GM18519 (cell line): ENCODE data around the gene CSKMT.
"Not testable (repeated sequence)": the region's sequence is repeated elsewhere in the genome, so short reads cannot be mapped to it uniquely, and the experiment has no call there.

Experiments
- ATAC-seq: cut with Tn5 transposase; IDR thresholded peaks from one replicate; pipeline ENCODE4 v1.9.1; 2021; ENCODE audit warnings: mild to moderate bottlenecking, moderate library complexity; ENCODE audit not compliant: unreplicated experiment, low FRiP score

Gene CSKMT

DNA sequence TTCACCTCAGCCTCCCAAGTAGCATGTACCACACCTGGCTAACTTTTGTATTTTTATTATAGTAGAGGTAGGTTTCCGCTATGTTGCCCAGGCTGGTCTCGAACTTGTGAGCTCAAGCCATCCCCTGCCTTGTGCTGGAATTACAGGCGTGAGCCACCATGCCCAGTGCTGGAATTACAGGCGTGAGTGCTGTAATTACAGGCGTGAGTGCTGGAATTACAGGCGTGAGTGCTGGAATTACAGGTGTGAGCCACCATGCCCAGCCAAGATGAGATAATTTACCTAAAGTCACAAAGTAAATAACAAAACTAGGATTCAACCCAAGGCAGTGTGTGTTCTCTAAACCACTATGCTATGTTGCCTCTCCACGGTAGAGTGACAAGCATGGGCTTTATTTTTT, 17.4 kb downstream of the CSKMT start:
- no peak for ATAC-seq

DNA sequence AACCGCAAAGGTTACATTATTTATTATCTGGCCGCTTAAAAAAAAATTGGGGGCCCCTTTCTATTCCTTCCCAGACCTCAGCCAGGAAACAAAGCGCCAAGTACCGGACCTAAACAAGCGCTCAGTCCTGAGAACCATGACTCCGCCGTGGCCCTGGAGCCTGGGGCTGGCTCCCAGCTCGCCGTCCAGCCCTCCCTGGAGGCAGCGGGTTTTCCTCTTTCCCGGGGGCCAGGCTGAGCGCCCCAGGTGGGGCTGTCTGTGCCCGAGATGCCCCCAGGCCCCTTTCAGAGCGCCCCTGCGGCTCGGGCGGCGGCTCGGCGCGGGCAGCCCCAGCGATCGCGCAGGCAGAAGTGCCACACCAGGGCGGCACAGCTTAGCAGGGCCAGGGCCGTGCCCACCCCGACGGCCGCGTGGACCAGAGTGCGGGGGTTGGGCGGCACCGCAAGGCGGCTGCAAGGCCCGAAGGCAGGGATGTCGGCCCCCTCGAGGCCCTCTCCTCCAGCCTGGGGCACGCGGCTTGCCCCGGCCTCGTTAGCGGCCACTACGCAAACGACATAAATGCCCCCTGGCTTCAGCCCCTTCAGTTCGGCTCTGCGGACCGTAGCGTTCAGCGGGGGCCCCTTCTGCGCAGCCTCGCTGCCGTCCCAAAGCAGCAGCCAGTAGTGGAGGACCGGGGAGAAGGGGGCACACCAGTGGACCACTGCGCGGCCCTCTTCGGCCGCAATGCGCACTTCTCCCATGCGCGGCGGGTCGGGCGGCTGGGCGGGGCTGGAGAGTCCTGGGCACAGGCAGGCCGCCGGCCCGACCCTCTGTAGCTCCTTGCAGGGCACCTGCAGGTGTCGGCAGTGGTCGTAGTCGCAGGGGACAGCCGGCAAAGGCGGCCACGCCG, 22.6 kb downstream of the CSKMT start:
- no peak for ATAC-seq

DNA sequence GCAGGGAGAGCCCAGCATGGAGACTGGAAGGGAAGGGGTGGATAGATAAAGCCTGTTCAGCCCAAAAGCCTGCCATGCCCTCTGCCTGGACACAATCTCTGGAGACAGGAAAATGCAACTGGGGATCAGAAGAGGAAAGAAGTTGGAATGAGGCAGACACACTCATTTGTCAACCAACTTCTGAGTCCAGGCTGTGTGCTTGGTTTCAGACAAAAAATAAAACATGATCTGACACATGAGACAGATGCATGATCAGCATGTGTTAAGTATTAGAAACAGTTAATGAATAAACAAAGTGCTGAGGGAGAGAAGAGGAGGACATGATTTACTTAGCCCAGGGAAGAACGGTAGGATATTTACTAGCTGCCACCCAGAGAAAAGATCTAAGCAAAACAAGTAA, 23.4 kb downstream of the CSKMT start:
- no peak for ATAC-seq

DNA sequence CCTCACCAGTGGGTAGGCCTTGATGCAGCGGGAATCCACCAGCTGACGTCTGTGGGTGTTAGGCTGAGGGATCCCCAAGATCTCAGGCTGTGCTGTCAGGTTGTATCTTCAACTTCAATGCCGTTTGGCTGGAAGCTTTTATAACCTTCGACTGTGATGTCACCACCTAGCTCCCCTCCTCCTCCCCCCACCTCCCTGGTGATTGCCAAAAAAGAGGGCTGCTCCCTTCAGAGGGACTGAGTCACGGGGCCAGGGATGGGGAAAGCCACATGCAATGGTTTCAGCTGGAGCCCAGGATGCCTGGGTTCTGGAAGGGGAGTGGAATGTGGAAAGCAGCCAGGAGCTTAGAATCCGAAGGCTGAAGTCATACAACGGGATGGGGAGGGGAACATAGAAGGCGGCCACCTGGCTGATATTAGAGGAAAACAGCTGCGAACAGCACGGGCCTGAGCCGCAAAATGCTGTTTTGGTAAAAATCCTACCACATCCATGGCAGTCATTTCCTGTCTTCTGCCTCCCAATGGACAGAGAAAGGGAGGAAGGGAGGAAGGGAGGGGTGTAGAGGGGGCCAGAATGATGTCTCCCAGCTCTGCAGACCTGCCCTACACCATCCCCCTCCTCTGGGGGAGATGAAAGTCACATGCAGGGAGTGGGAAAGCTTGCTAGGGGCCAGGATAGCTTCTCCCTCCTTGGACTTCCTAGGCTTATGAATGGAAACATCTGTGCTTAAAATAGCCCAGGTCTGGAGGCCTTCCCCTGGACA, 24.5 kb downstream of the CSKMT start, which contains the start of gene LRRN4CL:
LRRN4CL (minus strand) TSS at position 110 of the 763 bp plus-strand sequence. CDS start 1,022 bp downstream, outside the sequence.
- no peak for ATAC-seq

DNA sequence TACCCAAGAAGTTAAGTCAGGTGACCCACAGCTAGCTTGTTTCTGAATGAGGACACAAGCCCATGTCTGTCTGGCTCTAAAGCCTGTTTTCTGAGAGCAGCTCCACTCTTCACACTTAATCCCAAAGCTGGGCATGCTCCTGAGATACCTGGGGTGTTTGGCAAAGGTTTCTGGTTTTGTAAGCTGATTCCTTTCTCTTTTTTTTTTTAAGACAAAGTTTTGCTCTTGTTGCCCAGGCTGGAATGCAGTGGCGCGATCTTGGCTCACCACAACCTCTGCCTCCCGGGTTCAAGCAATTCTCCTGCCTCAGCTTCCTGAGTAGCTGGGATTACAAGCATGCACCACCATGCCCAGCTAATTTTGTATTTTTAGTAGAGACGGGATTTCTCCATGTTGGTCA, 28.5 kb downstream of the CSKMT start:
- not testable (repeated sequence) for ATAC-seq

DNA sequence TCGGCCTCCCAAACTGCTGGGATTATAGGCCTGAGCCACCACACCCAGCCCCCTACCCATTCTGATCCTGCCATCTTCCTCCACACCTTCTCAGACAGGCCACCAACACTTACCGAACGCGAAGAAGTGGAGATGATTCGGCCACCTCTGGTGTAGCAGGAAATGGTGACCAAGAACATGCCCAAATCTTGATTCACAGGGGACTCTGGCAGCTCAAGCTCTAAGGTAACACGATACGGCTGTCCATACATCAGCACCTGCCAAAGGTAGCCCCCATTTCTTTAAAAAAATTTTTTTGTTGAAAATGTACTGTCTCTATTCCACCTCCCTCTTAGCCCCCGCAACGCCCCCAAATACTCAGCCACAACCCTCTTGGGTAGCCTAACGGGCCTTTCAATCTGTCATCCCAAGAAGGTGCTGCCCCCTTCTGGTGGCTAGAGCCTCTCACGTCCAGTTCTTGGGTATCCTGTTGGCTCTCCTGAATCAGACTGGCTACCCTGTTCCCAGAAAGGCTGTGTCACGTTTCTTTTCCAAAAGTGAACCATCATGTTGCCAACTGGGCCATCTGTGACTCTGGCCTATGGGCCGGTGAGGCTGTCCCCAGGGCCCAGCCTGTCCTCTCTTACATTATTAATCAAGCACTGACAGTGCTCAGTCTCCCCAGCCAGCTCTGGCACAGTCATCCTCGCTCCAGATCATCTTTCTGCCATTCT, 29.5 kb downstream of the CSKMT start:
- ATAC-seq, result no peak

DNA sequence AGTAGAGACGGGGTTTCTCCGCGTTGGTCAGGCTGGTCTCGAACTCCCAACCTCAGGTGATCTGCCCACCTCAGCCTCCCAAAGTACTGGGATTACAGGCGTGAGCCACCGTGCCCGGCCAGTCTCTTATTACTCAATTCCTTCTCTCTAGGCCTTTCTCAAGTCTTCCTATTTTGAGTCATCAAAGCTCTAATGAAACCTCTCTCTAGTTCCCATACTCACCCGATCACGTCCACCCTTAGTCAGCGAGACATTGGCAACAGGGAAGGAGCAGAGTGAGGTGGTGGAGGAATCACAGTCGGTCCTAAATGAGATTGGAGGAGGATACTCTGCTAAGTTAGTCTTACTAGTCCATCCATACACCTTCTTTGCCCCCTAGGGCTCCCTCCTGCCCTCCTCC, 37.1 kb downstream of the CSKMT start:
- ATAC-seq, result no peak

DNA sequence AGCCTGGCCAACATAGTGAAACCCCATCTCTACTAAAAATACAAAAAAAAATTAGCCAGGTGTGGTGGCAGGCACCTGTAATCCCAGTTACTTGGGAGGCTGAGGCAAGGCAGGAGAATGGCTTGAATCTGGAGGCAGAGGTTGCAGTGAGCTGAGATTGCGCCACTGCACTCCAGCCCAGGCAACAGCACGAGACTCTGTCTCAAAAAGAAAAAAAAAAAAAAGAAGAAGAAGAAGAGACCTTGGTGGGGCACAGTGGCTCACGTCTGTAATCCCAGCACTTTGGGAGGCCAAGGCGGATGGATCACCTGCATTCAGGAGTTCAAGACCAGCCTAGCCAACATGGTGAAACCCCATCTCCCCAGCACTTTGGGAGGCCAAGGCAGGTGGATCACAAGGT, 38.8 kb downstream of the CSKMT start:
- ATAC-seq, result not testable (repeated sequence)

DNA sequence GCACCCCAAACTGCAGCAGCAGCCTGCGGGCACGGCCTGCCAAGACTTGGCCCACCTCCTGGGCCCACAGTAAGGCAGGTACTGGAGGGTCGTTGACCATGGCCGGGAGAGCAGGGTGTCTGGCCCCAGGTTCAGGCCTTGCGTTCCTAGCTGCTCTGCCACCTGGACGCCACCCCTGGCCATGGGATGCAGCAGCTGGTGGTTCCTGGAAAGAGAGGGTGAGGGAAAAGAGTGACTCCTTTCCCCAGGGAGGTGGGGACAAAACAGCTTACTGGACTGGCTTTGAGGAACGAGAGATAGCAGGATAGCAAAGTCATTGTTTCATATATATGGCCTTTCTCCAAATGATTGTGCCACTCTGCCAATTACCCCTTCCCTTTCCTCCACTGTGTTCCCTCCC, 40.3 kb downstream of the CSKMT start:
- no peak for ATAC-seq

DNA sequence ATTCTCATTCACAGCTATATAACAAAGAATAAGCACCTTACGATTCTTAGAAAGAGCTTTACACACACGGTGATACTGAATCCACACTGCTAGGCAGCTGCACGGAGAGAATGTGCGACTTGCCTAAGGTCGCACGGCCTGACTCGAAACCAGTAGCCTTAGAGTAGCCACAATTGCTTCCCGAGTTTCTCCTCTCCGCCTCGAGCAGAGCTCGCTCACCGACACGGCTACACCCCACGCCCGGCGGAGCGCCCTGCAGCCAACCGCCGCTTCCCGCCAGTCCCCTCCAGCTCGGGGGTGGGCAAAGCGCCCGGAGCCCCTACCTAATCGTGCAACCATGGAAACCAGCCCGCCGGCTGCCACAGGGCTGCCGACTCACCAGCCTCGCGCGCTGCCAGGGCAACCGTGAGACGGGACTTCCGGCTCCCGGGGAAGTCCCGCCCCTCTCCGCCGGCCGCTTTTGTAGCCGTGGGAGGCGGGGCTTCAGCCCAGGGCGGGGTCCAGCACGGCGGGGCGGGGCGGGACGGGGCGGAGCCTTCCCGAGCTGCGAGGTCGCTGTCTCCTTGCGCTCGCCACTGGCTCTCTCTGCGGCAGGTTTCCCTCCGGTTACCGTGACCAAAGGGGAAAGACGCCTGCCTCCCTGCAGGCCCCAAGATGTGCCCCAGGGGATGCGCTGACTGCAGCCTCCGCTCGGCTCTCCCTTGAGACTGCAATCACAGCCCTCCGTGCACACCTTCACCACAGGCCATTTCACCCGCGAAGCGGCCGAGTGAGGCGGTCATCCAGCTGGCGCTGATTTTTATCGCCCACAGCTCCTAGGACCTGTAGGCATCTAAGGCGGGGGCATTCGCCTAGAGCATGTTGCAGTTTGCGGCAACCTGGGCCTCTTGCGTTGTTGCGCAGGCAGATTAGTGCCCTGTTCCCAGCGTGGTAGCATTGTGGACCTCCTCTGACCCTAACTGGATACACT, 41.1 kb downstream of the CSKMT start:
- ATAC-seq, result peak; percentile 37

DNA sequence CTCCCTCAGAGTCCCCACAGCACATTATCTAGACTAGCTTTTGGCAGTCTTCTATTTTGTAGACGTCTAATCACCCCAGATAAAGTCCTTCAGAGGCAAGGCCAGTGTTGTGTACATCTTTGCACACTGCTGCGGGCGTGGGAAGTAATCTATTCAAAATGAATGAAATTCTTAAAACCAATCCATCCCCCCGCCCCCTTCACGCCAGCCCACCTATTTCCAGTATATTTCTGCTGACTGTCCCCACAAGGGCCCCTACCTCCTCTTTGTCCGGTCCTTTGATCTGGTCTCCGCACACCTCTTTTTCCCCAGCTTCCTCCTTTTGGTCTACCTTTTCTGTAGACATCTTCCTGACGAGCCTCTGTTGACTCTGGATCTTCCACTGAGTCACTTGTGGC, 41.7 kb downstream of the CSKMT start:
- ATAC-seq, result no peak

DNA sequence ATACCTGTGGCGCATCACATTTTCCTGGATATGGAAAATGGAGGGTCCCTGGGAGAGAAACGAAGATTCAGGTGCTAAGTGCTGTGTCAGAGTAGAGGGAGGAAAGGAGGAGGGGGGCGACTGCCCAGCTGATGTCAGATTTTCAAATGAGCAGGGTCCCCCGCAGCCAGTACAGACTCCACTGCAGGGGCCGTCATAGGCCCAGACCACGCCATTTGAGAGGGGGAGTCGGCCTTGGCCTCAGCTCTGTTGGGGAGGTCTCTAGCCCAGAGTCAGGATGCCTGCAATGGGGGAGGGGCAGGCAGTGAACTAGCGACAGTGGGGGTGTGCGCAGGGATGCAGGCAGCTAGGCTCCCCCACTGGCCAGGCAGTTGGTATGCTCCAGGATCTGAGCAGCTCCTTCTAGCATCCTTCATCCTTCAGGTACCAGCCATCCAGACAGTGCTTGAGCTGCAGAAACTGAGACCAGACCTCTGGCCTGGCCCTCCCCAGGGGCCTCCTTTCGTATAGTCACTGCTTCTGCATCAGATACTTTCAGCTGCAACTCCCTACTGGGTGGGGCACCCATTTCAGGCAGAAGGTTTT, 42.3 kb downstream of the CSKMT start, which contains the start of the genes BSCL2 and GNG3:
BSCL2 (minus strand) TSS at position 148 of the 585 bp plus-strand sequence. CDS start 229 bp downstream, outside the sequence.
GNG3 (plus strand) TSS at position 400 of the 585 bp plus-strand sequence. CDS start 620 bp downstream, outside the sequence.
- ATAC-seq, result no peak

DNA sequence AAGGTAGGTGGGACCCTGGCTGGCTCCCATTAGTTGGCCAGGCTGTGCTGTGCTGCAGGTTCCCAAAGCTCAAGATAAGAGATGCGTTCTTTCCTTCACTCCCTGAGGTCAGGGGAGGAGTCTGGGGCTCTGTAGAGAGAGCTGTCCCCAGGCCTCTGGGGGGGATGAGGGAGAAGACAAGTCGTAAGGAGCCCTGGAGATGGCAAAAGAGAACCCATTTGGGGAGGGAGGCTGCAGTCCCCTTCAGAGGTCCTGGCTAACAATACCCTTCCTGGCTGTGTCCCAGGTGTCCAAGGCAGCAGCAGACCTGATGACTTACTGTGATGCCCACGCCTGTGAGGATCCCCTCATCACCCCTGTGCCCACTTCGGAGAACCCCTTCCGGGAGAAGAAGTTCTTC, 43.3 kb downstream of the CSKMT start:
- no peak for ATAC-seq

DNA sequence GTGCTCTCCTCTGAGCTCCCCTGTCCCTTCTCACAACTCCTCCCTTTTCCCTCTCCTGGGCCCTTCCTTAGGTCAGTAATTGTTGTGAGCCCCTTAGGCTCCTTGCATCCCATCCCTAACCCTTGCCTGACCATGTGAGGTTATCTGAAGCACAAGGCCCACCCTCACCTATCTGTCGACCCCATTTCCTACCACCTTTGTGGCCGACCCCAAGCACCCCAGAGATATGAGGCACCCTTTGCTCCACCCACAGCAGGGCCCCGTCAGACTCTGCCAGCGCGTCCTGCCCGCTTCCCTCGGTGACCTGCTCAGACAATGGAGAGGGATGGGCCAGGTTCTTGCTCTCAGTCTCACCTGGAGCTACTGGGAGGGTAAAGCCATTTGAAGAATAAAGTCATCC, 43.7 kb downstream of the CSKMT start:
- no peak for ATAC-seq

DNA sequence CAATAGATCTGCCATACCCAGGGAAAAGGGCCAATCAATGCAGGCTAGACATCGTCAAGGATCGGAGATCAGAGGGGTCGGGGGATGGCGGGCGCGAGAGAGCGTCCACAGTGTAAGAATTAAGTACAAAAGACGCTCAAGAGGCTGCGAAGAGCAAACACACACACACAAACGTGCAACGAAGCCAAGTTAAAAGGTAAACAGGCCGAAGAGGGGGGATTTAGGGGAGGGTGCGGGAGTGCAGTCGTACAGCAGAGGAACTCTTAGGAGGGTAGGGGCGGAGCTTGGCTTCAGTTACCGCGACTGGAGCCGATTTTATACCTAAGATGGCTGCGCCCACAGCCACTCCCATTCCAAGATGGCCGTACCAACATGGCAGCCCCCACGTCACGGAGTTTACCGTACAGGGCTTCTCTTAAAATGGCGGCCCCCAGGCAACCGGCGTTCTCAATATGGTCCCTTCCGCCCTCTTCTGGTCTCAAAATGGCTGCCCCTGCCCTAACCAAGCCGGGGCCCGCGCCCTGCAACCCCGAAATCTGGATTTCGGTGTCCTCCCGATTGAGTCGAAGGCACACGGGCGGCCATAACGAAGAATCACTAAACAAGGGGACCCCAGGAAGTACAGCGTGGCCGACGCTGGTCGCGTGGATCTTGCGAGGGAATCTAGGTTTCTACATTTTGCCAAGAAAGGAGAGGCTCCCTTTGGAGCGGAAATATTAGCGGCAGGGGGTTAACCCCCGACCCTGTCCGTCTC, 44.3 kb downstream of the CSKMT start:
- ATAC-seq, result peak; percentile 40

DNA sequence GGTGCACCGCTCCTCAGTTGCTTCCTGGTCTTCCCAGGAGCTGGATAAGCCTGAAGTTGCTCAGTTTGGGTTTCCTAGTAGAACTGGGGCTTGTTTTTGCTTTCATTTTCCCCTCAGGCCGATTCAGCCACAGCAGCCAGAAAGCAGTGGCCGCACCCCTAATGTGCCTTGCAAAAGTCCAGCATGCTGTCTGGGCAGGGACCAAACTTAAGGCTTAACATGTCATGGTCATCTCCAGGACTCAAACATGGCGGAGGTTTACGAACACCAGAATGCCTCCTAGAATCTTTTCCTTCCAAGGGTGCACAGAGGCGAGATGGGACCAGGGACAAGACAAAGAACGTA, 44.9 kb downstream of the CSKMT start:
- ATAC-seq, result no peak

DNA sequence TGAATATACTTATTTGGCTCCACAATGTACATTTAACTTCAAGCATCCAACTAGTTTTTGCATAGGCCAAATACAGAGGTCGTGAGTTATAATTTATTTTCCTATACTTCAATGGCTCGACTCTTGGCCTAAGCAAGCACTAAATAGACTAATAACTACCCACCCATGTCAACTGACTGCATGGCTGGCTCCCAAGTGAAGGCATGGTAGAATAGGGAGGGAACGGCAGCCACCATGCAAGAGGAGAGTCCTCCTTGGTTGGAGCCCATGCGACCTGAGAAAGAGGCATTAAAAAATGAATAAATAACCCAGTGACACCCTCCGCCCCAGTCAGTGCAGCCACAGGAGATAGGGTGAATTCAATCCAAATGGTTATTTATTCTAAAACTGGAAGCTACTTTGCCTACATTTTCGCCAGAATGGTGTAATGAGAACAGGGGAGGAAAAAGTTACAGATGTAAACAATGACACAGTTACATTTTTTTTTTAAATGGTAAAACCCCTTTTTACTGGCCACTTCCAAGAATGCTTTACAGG, 47.2 kb downstream of the CSKMT start:
- ATAC-seq, result no peak

DNA sequence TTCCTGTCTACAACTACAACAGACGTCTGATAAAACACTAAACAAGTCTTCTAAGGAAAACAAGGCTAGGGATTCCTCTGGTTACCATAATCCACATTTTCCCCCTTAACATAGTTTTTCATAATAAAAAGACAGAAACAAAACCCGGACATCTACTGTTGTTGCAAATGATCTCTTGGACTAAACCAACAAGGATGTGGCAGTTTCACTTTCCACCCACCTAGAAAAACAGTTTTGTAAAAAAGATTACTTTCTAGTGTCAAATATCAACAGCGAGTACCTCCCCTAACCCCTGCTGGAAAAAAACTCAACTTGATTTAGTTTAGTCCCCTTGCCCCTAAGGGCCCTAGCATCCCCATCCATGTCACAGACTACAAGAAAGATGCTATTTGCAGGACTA, 47.7 kb downstream of the CSKMT start:
- ATAC-seq, result no peak
